T-helper 2 cell treated with Interferon-gamma antibody and Interleukin-4, amounts not matched to agents 5 μg/mL and 100 μg/mL, for 36 hours (primary cell): ENCODE data around the gene MAPK4.
"Not testable (repeated sequence)": the region's sequence is repeated elsewhere in the genome, so short reads cannot be mapped to it uniquely, and the experiment has no call there.

Source experiments
- DNase-seq: peaks from one replicate; pipeline ENCODE4 v3.0.0; 2021; ENCODE audit warnings: low spot score
- H3K27ac Mint-ChIP-seq: one replicate; pipeline ENCODE4 v1.8.0; 2021; ENCODE audit warnings: mild to moderate bottlenecking, mixed read lengths
- H3K27me3 Mint-ChIP-seq: one replicate; pipeline ENCODE4 v1.8.0; 2021; ENCODE audit warnings: low read depth, mixed read lengths
- H3K36me3 Mint-ChIP-seq: one replicate; pipeline ENCODE4 v1.8.0; 2021; ENCODE audit warnings: low read depth, mixed read lengths
- H3K4me1 Mint-ChIP-seq: one replicate; pipeline ENCODE4 v1.8.0; 2021; ENCODE audit warnings: low read depth, mixed read lengths
- H3K4me3 Mint-ChIP-seq: one replicate; pipeline ENCODE4 v1.8.0; 2022; ENCODE audit warnings: mild to moderate bottlenecking, moderate library complexity, mixed read lengths
- H3K9me3 Mint-ChIP-seq: one replicate; pipeline ENCODE4 v1.8.0; 2021; ENCODE audit warnings: mixed read lengths

The MAPK4 gene

GRCh38 chr18:50560681-50561629 lies 1.1 kb downstream of the MAPK4 start:
- Mint-ChIP-seq H3K4me3 (peak overlapping the region; percentile 36), H3K36me3 (no peaks in the 10 kb centered on the region), H3K9me3 (no peaks in the 10 kb centered on the region), H3K27me3 (peaks cover 68% of the 10 kb centered on the region), H3K27ac (no peak overlapping the region), H3K4me1 (no peaks in the 10 kb centered on the region)
- no peak for DNase-seq

GRCh38 chr18:50562258-50562657 lies 2.4 kb downstream of the MAPK4 start:
- not testable (repeated sequence) for H3K27ac Mint-ChIP-seq, H3K4me1 Mint-ChIP-seq, H3K36me3 Mint-ChIP-seq, H3K4me3 Mint-ChIP-seq, DNase-seq, H3K9me3 Mint-ChIP-seq
- peaks cover 61% of the 10 kb centered on the region for H3K27me3 Mint-ChIP-seq

- Mint-ChIP-seq H3K27me3 (peaks cover 56% of the 10 kb centered on the region), H3K9me3 (no peaks in the 10 kb centered on the region), H3K4me3 (no peak overlapping the region), H3K4me1 (no peaks in the 10 kb centered on the region), H3K27ac (no peak overlapping the region), H3K36me3 (no peaks in the 10 kb centered on the region)
- no peak for DNase-seq
Observed at GRCh38 chr18:50562686-50563085, 2.8 kb downstream of the MAPK4 start.

- Mint-ChIP-seq H3K36me3 (no peaks in the 10 kb centered on the region), H3K27me3 (peaks cover 49% of the 10 kb centered on the region), H3K9me3 (no peaks in the 10 kb centered on the region), H3K4me3 (no peak overlapping the region), H3K4me1 (no peaks in the 10 kb centered on the region), H3K27ac (no peak overlapping the region)
- DNase-seq = no peak
Observed at GRCh38 chr18:50563376-50563775, 3.5 kb downstream of the MAPK4 start.

- peaks cover 6% of the 10 kb centered on the region for H3K27me3 Mint-ChIP-seq
- no peak overlapping the region for H3K27ac Mint-ChIP-seq
- H3K4me1 Mint-ChIP-seq = no peaks in the 10 kb centered on the region
- no peaks in the 10 kb centered on the region for H3K36me3 Mint-ChIP-seq
- no peak for DNase-seq
- H3K4me3 Mint-ChIP-seq = no peak overlapping the region
- H3K9me3 Mint-ChIP-seq = no peaks in the 10 kb centered on the region
Observed at GRCh38 chr18:50569930-50570329, 10.0 kb downstream of the MAPK4 start.

GRCh38 chr18:50571606-50572005 lies 11.7 kb downstream of the MAPK4 start:
- H3K27me3 Mint-ChIP-seq = peaks cover 2% of the 10 kb centered on the region
- no peak overlapping the region for H3K27ac Mint-ChIP-seq
- H3K4me3 Mint-ChIP-seq = no peak overlapping the region
- no peak for DNase-seq
- no peaks in the 10 kb centered on the region for H3K36me3 Mint-ChIP-seq
- H3K4me1 Mint-ChIP-seq = no peaks in the 10 kb centered on the region
- no peaks in the 10 kb centered on the region for H3K9me3 Mint-ChIP-seq

- H3K4me1 Mint-ChIP-seq, H3K4me3 Mint-ChIP-seq, H3K27me3 Mint-ChIP-seq, H3K9me3 Mint-ChIP-seq, DNase-seq, H3K36me3 Mint-ChIP-seq, H3K27ac Mint-ChIP-seq: not testable (repeated sequence)
Observed at GRCh38 chr18:50573196-50573595, 13.3 kb downstream of the MAPK4 start.

GRCh38 chr18:50573679-50574078 lies 13.8 kb downstream of the MAPK4 start:
- H3K4me1 Mint-ChIP-seq = no peaks in the 10 kb centered on the region
- H3K27me3 Mint-ChIP-seq = peaks cover 2% of the 10 kb centered on the region
- DNase-seq = no peak
- no peak overlapping the region for H3K27ac Mint-ChIP-seq
- H3K36me3 Mint-ChIP-seq = no peaks in the 10 kb centered on the region
- no peaks in the 10 kb centered on the region for H3K9me3 Mint-ChIP-seq
- H3K4me3 Mint-ChIP-seq = no peak overlapping the region

GRCh38 chr18:50578030-50578429 lies 18.1 kb downstream of the MAPK4 start:
- H3K36me3 Mint-ChIP-seq = no peaks in the 10 kb centered on the region
- no peak overlapping the region for H3K4me3 Mint-ChIP-seq
- no peaks in the 10 kb centered on the region for H3K27me3 Mint-ChIP-seq
- H3K27ac Mint-ChIP-seq = no peak overlapping the region
- DNase-seq = no peak
- no peaks in the 10 kb centered on the region for H3K9me3 Mint-ChIP-seq
- no peaks in the 10 kb centered on the region for H3K4me1 Mint-ChIP-seq

GRCh38 chr18:50578651-50579050 lies 18.8 kb downstream of the MAPK4 start:
- no peak overlapping the region for H3K27ac Mint-ChIP-seq
- H3K4me3 Mint-ChIP-seq = no peak overlapping the region

GRCh38 chr18:50579061-50579774 lies 19.3 kb downstream of the MAPK4 start:
- H3K4me1 Mint-ChIP-seq = no peaks in the 10 kb centered on the region
- no peak overlapping the region for H3K4me3 Mint-ChIP-seq
- H3K27ac Mint-ChIP-seq = no peak overlapping the region
- H3K9me3 Mint-ChIP-seq = no peaks in the 10 kb centered on the region
- no peaks in the 10 kb centered on the region for H3K36me3 Mint-ChIP-seq
- DNase-seq = no peak
- no peaks in the 10 kb centered on the region for H3K27me3 Mint-ChIP-seq

More at GRCh38 chr18:50578651-50579050, 18.8 kb downstream of the MAPK4 start:
- Mint-ChIP-seq H3K9me3 (no peaks in the 10 kb centered on the region), H3K4me1 (no peaks in the 10 kb centered on the region), H3K27me3 (no peaks in the 10 kb centered on the region), H3K36me3 (no peaks in the 10 kb centered on the region)
- no peak for DNase-seq

GRCh38 chr18:50581517-50581916 lies 21.6 kb downstream of the MAPK4 start:
- no peak overlapping the region for H3K27ac Mint-ChIP-seq
- H3K36me3 Mint-ChIP-seq = no peaks in the 10 kb centered on the region
- no peaks in the 10 kb centered on the region for H3K4me1 Mint-ChIP-seq
- H3K9me3 Mint-ChIP-seq = peaks cover 6% of the 10 kb centered on the region
- H3K4me3 Mint-ChIP-seq = no peak overlapping the region
- no peaks in the 10 kb centered on the region for H3K27me3 Mint-ChIP-seq
- no peak for DNase-seq

GRCh38 chr18:50582500-50582899 lies 22.6 kb downstream of the MAPK4 start:
- DNase-seq = no peak
- Mint-ChIP-seq H3K27ac (no peak overlapping the region), H3K36me3 (no peaks in the 10 kb centered on the region), H3K4me1 (no peaks in the 10 kb centered on the region), H3K4me3 (no peak overlapping the region), H3K27me3 (no peaks in the 10 kb centered on the region), H3K9me3 (peaks cover 6% of the 10 kb centered on the region)

- Mint-ChIP-seq H3K27ac (no peak overlapping the region), H3K4me3 (no peak overlapping the region), H3K9me3 (peaks cover 6% of the 10 kb centered on the region), H3K4me1 (no peaks in the 10 kb centered on the region), H3K27me3 (no peaks in the 10 kb centered on the region), H3K36me3 (no peaks in the 10 kb centered on the region)
- no peak for DNase-seq
Observed at GRCh38 chr18:50586710-50587109, 26.8 kb downstream of the MAPK4 start.
